Upper lobe of left lung (tissue), 6 donors: ENCODE results near the gene MCCC1. TPM values are rescaled to one million over a fixed set of nuclear protein-coding genes. Genes with fewer than 3 reads are reported as not detected.

Experiments used
- ATAC-seq, 2 donors: fragments of 200-7000 bp; cut with Tn5 transposase; one replicate each; pipeline ENCODE4 v1.9.1; 2022; ENCODE audit warnings: mild to moderate bottlenecking in 2 of 2, moderate library complexity in 2 of 2; ENCODE audit not compliant: low FRiP score in 2 of 2
- DNase-seq, 2 donors: peaks; one replicate each; pipeline ENCODE4 v3.0.0-alpha.2; 2019 to 2020
- H3K27ac ChIP-seq, 4 donors: fragments of 200-600 bp; sonication (generic); one replicate each; pipeline ENCODE4 v1.5.1; 2016 to 2019
- H3K27me3 ChIP-seq, 4 donors: fragments of 200-600 bp; sonication (generic); one replicate each; pipeline ENCODE4 v1.5.1; 2017 to 2019
- H3K36me3 ChIP-seq, 4 donors: fragments of 200-600 bp; sonication (generic); one replicate each; pipeline ENCODE4 v1.5.1; 2016 to 2019
- H3K4me1 ChIP-seq, 4 donors: fragments of 200-600 bp; sonication (generic); one replicate each; pipeline ENCODE4 v1.5.1; 2018 to 2019
- H3K4me3 ChIP-seq, 4 donors: fragments of 200-600 bp; sonication (generic); one replicate each; pipeline ENCODE4 v1.5.1; 2017 to 2019; ENCODE audit warnings: mild to moderate bottlenecking in 2 of 4, moderate library complexity in 1 of 4
- H3K9me3 ChIP-seq, 4 donors: fragments of 200-600 bp; sonication (generic); one replicate each; pipeline ENCODE4 v1.5.1; 2018 to 2019
- CTCF ChIP-seq, 6 experiments: fragments of 450-650 bp in 4 of 6; fragments of 200-600 bp in 2 of 6; sonication (generic) in 2 of 6; IDR thresholded peaks; one replicate each; pipeline ENCODE4 v1.5.1; 2016 to 2019; ENCODE audit warnings: antibody characterized with exemption in 6 of 6
- EP300 ChIP-seq, 4 donors: sonication (generic); formaldehyde crosslinking; IDR thresholded peaks; one replicate each; pipeline ENCODE4 v1.5.1; 2017; ENCODE audit warnings: antibody characterized with exemption in 4 of 4, control low read depth in 2 of 4
- POLR2A ChIP-seq, 4 donors: fragments of 450-650 bp; IDR thresholded peaks; one replicate each; pipeline ENCODE4 v1.5.1; 2016 to 2017; ENCODE audit warnings: antibody characterized with exemption in 4 of 4, mild to moderate bottlenecking in 2 of 4
- POLR2AphosphoS5 ChIP-seq, 2 donors: sonication (generic); formaldehyde crosslinking; IDR thresholded peaks; one replicate each; pipeline ENCODE4 v1.5.1; 2017; ENCODE audit warnings: antibody characterized with exemption in 2 of 2
- WGBS, 2 donors: methylation state at CpG; one replicate each; pipeline ENCODE4 v1.1.5; 2017 to 2018; 5-methylcytosine and 5-hydroxymethylcytosine counted together
- total RNA-seq, 6 donors: library from RNA; depleted of rRNA in 4 of 6; stranded (reverse); fragments of >200 nt in 4 of 6; gene quantifications; one replicate each; pipeline versions ENCODE4 v1.1.0 to v1.2.1, GENCODE V29; 2016 to 2021
- donor health status: DM: no; HTN: no; CAD: no; lungs with moderate emphysema.
- donor health status: DM: no; HTN: yes; CAD: no; lungs with severe emphysema.

Gene MCCC1
- total RNA-seq, 6 donors from 2014 or later = 44.6 to 157 (median 85.4) TPM

- TF ChIP-seq POLR2AphosphoS5 (IDR thresholded peaks at IDR 0.05) (no peak), POLR2A (IDR thresholded peaks at IDR 0.05) (no peak), EP300 (IDR thresholded peaks at IDR 0.05) (no peak), CTCF (IDR thresholded peaks at IDR 0.05) (no peak)
- Histone ChIP-seq H3K27me3 (no peaks in the 10 kb centered on the region), H3K36me3 (peaks cover 30 to 76% (median 57%) of the 10 kb centered on the region in 4 donors), H3K4me3 (no peak overlapping the region), H3K9me3 (no peaks in the 10 kb centered on the region), H3K27ac (no peak overlapping the region), H3K4me1 (no peaks in the 10 kb centered on the region)
- 91% methylated on average over 6 of the region's 6 CpGs for WGBS, 2 donors
- ATAC-seq (no peak), DNase-seq (no peak)
Observed at GRCh38 chr3:183032880-183033555, 66.3 kb downstream of the MCCC1 start.

GRCh38 chr3:183031826-183032225 lies 67.5 kb downstream of the MCCC1 start:
- TF ChIP-seq POLR2A (IDR thresholded peaks at IDR 0.05) = no peak
- TF ChIP-seq EP300 (IDR thresholded peaks at IDR 0.05) = no peak
- TF ChIP-seq CTCF (IDR thresholded peaks at IDR 0.05) = no peak
- no peak for TF ChIP-seq POLR2AphosphoS5 (IDR thresholded peaks at IDR 0.05)

GRCh38 chr3:183028416-183028815 lies 70.9 kb downstream of the MCCC1 start:
- no peaks in the 10 kb centered on the region for H3K27me3 ChIP-seq
- ATAC-seq (no peak), DNase-seq (no peak)
- no peak overlapping the region for H3K27ac ChIP-seq
- 79 to 96% methylated on average over 3 of the region's 3 CpGs for WGBS, 2 donors
- H3K4me1 ChIP-seq = no peaks in the 10 kb centered on the region
- no peaks in the 10 kb centered on the region for H3K9me3 ChIP-seq
- TF ChIP-seq POLR2A (IDR thresholded peaks at IDR 0.05) (no peak), POLR2AphosphoS5 (IDR thresholded peaks at IDR 0.05) (no peak), CTCF (IDR thresholded peaks at IDR 0.05) (no peak)
- H3K36me3 ChIP-seq = peaks cover 28 to 79% (median 37%) of the 10 kb centered on the region in 4 donors
- H3K4me3 ChIP-seq = no peak overlapping the region

More at GRCh38 chr3:183031826-183032225, 67.5 kb downstream of the MCCC1 start:
- Histone ChIP-seq H3K27ac (no peak overlapping the region), H3K4me1 (no peaks in the 10 kb centered on the region), H3K36me3 (peaks cover 30 to 74% (median 46%) of the 10 kb centered on the region in 4 donors), H3K27me3 (no peaks in the 10 kb centered on the region), H3K9me3 (no peaks in the 10 kb centered on the region), H3K4me3 (no peak overlapping the region)
- no peak for ATAC-seq
- DNase-seq = no peak
- 93 to 100% methylated on average over 1 of the region's 1 CpG for WGBS, 2 donors

- no peak for ATAC-seq
- peaks cover 24 to 69% (median 31%) of the 10 kb centered on the region in 4 donors for H3K36me3 ChIP-seq
- WGBS, 2 donors = 74 to 91% methylated on average over 1 of the region's 1 CpG
Observed at GRCh38 chr3:183027276-183027675, 72.0 kb downstream of the MCCC1 start.

More at GRCh38 chr3:183027276-183027675, 72.0 kb downstream of the MCCC1 start:
- H3K9me3 ChIP-seq = no peaks in the 10 kb centered on the region
- H3K4me3 ChIP-seq = no peak overlapping the region
- no peaks in the 10 kb centered on the region for H3K27me3 ChIP-seq
- H3K27ac ChIP-seq = no peak overlapping the region
- TF ChIP-seq EP300 (IDR thresholded peaks at IDR 0.05) (no peak), POLR2A (IDR thresholded peaks at IDR 0.05) (no peak), POLR2AphosphoS5 (IDR thresholded peaks at IDR 0.05) (no peak), CTCF (IDR thresholded peaks at IDR 0.05) (no peak)
- DNase-seq = no peak
- H3K4me1 ChIP-seq = no peaks in the 10 kb centered on the region
